Activated T-helper 2 cell treated with anti-CD3 and anti-CD28 coated beads, Interferon-gamma antibody, Interleukin-2, Interleukin-4, amounts not matched to agents 10 μg/mL and 5 μg/mL and 100 μg/mL, durations not matched to agents 14 hours and 24 hours and 36 hours (primary cell): Measurements from ENCODE around the gene CNOT9. TPM values are rescaled to one million over a fixed set of nuclear protein-coding genes. Genes with fewer than 3 reads are reported as not detected.
A peak's percentile ranks its signal among the peaks of the same experiment; 100 is the strongest.

ENCODE experiments used
- DNase-seq: peaks from one replicate; pipeline ENCODE4 v3.0.0; 2021; ENCODE audit warnings: low spot score
- H3K27ac Mint-ChIP-seq: one replicate; pipeline ENCODE4 v1.8.0; 2021; ENCODE audit warnings: mixed read lengths
- H3K27me3 Mint-ChIP-seq: one replicate; pipeline ENCODE4 v1.8.0; 2021; ENCODE audit warnings: low read depth, mixed read lengths
- H3K36me3 Mint-ChIP-seq: one replicate; pipeline ENCODE4 v1.8.0; 2021; ENCODE audit warnings: low read depth, mixed read lengths
- H3K4me1 Mint-ChIP-seq: one replicate; pipeline ENCODE4 v1.8.0; 2021; ENCODE audit warnings: low read depth, mixed read lengths
- H3K4me3 Mint-ChIP-seq: one replicate; pipeline ENCODE4 v1.8.0; 2021; ENCODE audit warnings: low read depth, mild to moderate bottlenecking, moderate library complexity, mixed read lengths
- H3K9me3 Mint-ChIP-seq: one replicate; pipeline ENCODE4 v1.8.0; 2021; ENCODE audit warnings: mixed read lengths
- intact Hi-C: fragments of 100-400 bp; cut with micrococcal nuclease; formaldehyde crosslinking; loops from one replicate; pipeline ENCODE4 v1.15.1; 2023
- total RNA-seq: library from RNA; stranded (reverse); gene quantifications from 2 replicates; pipeline ENCODE4 v1.2.3, GENCODE V29; 2022

CNOT9 gene
- total RNA-seq, 1 donor from 2014 or later: 127 TPM

DNA sequence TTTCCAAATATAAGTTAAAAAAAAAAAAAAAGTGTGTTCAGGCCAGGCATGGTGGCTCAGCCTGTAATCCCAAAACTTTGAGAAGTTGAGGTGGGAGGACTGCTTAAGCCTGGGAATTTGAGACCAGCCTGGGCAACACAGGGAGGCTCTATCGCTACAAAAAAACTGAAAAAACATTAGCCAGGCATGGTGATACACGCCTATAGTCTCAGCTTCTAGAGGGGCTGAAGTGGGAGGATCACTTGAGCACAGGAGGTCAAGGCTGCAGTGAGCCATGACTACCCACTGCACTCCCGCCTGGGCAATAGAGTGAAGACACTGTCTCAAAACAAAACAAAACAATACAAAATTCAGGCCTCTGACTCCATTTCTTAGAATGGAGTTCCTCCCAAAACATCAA, 9.7 kb upstream of the CNOT9 start:
- intact Hi-C loops: no loop called here
- no peaks in the 10 kb centered on the region for H3K9me3 Mint-ChIP-seq
- no peak overlapping the region for H3K4me3 Mint-ChIP-seq
- peak overlapping the region; percentile 60 for H3K27ac Mint-ChIP-seq
- peaks cover 39% of the 10 kb centered on the region for H3K4me1 Mint-ChIP-seq
- peaks cover 79% of the 10 kb centered on the region for H3K36me3 Mint-ChIP-seq
- no peak for DNase-seq
- no peaks in the 10 kb centered on the region for H3K27me3 Mint-ChIP-seq

DNA sequence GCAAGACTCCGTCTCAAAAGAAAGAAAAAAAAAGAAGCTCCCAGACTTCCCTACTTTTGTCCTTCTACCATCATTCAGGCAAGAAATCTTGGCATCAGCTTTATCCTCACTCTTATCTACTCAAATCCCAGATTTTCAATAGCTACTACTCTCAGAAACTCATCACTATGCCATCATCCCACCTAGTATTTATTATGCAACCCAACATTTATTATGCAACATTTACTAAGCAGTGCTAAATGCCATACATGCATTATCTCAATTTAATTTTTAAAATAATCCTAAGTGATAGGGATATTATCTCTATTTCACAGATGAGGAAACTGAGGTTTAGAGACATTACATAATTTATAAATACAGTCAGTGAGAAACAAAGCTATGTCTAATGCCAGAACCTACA, 4.6 kb upstream of the CNOT9 start:
- H3K4me3 Mint-ChIP-seq: no peak overlapping the region
- peaks cover 49% of the 10 kb centered on the region for H3K4me1 Mint-ChIP-seq
- no peaks in the 10 kb centered on the region for H3K27me3 Mint-ChIP-seq
- no peaks in the 10 kb centered on the region for H3K9me3 Mint-ChIP-seq
- intact Hi-C loops: no loop called here
- DNase-seq: no peak
- peaks cover 70% of the 10 kb centered on the region for H3K36me3 Mint-ChIP-seq
- H3K27ac Mint-ChIP-seq: peak overlapping the region; percentile 30

DNA sequence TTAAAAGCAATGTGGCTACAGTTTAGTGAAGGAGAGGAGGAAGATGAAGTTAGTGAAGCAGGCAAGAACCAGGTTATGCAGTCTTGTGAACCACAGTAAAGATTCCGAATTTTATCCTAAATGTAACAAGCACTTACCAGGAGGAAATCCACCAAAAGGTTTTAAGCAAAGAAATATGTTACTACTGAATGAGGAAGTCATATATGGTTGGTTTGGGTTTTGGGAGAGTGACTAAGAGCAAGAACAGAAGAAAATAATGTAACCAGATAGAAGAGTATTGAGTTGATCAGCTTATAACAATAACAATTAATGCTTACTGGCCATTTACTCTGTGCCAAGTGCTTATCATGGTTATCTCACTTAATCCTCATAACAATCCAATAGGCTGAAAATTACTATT, 2.3 kb upstream of the CNOT9 start:
- H3K27me3 Mint-ChIP-seq: no peaks in the 10 kb centered on the region
- intact Hi-C loops: no loop called here
- H3K27ac Mint-ChIP-seq: peak overlapping the region; percentile 51
- DNase-seq: no peak
- peaks cover 72% of the 10 kb centered on the region for H3K36me3 Mint-ChIP-seq
- H3K4me1 Mint-ChIP-seq: peaks cover 53% of the 10 kb centered on the region
- no peaks in the 10 kb centered on the region for H3K9me3 Mint-ChIP-seq
- peak overlapping the region; percentile 93 for H3K4me3 Mint-ChIP-seq

DNA sequence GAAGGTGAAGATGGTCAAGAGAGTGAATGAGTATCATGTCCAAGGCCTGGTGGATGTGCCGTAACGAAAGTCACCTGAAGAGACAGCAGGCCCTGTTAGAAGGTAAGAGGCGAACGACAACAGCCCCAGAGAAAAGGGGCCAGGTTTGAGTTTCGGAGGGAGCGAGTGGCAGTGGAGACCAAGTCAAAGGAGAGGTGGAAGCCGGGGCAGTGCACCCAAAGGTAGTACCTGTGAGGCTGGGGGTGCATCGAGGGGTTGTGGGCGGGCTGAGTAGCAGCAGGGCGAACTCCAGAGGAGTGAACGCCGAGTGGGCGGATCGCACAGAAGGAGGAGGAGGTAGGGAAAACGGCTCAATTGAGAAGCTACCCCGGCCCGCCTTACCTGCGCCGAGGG, 846 bp upstream of the CNOT9 start:
- no peak for DNase-seq
- H3K27me3 Mint-ChIP-seq: no peaks in the 10 kb centered on the region
- H3K4me1 Mint-ChIP-seq: peaks cover 50% of the 10 kb centered on the region
- peak overlapping the region; percentile 93 for H3K4me3 Mint-ChIP-seq
- H3K27ac Mint-ChIP-seq: peak overlapping the region; percentile 93
- no peaks in the 10 kb centered on the region for H3K9me3 Mint-ChIP-seq
- intact Hi-C loops: loop anchor here (1.0 to 2.0 kb wide), 11 partner anchors 15 to 593 kb away; partner anchors contain the start of genes AAMP, ARPC2, BCS1L and NHEJ1
- peaks cover 67% of the 10 kb centered on the region for H3K36me3 Mint-ChIP-seq

DNA sequence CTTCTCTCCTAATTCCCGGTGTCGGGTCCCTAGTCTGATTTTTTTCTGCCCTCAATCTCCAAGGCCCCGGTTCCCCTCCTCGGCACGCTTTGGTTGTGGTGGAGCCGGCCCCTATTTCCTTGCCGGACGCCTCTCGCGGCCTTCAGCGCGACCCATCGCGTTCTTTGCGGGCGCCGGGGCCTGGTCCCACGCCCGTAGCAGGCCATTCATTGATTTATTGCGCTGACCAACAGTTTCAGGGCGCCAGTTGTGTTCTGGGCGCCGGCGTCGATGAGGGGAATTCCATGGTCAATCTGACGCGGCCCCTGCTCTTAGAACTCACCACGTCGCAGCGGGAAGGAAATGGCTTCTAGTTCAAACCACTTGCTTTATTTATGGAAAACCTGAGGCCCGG, 396 bp downstream of the CNOT9 start:
- no peaks in the 10 kb centered on the region for H3K27me3 Mint-ChIP-seq
- peaks cover 42% of the 10 kb centered on the region for H3K4me1 Mint-ChIP-seq
- intact Hi-C loops: loop anchor here (2.0 kb wide), 2 partner anchors 142 to 592 kb away; partner anchors contain the start of genes NHEJ1 and TTLL4
- peak; percentile 42 for DNase-seq
- peak overlapping the region; percentile 93 for H3K4me3 Mint-ChIP-seq
- peak overlapping the region; percentile 93 for H3K27ac Mint-ChIP-seq
- H3K9me3 Mint-ChIP-seq: no peaks in the 10 kb centered on the region
- peaks cover 65% of the 10 kb centered on the region for H3K36me3 Mint-ChIP-seq

DNA sequence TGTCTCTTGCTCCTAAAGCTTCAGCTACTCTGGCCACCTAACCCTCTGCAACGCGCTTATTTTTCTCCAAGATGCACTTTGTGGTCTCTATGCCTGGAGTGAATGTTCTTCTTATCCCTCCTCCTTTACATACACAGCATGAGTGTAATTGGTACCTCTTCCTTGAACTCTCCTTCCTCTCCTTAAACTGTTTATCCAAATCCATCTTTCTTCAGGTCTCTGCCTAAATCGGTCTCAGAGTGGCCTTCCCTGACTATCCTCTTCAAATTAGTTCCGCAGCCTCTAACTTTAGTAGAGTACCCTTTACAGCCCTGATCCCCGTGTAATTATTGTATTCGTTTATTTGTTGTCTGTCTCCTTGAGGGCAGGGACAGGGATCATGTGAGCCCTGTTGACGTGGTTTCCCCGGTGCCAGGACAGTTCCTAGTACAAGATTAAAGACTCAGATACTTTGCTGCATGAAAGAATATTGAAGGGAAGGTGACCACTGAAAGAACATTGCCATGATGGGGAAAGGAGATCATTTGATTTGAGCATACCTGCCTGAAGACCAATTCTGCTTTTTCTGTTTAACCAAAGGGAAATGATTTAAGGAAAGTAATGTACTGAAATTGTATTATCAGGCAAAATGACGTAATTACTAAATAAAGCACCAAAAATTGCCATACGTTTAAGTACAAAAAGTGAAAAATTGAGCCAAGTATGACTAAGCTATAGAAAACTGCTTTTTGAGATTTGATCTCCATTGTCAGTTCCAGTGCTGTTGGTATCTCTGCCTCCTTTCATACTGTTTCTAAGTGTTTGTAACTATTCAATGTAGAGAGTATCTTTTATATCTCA, 1.2 kb downstream of the CNOT9 start:
- intact Hi-C loops: loop anchor here (2.0 kb wide), 2 partner anchors 141 to 591 kb away; partner anchors contain the start of genes NHEJ1 and TTLL4
- peak overlapping the region; percentile 93 for H3K27ac Mint-ChIP-seq
- H3K36me3 Mint-ChIP-seq: peaks cover 64% of the 10 kb centered on the region
- no peaks in the 10 kb centered on the region for H3K27me3 Mint-ChIP-seq
- peaks cover 39% of the 10 kb centered on the region for H3K4me1 Mint-ChIP-seq
- no peaks in the 10 kb centered on the region for H3K9me3 Mint-ChIP-seq
- peak overlapping the region; percentile 93 for H3K4me3 Mint-ChIP-seq
- DNase-seq: no peak

DNA sequence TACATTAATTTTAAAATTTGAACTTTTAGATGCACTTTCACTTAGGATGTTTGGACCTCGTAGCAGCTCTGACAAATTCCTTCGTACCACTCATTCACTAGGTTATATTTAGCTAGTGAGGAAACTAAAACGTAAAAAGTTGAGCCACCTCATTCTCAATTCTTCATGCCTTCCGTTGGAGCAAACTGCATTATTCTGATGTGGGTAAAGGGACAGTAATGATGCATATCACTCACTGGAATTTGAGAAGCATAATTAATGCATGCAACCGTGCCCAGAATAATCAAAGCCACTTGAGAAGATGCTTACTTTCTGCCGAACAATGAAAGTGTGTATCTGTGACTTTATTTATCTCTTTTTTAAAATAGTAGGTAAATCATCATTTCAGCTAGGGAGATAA, 2.2 kb downstream of the CNOT9 start:
- H3K9me3 Mint-ChIP-seq: no peaks in the 10 kb centered on the region
- intact Hi-C loops: no loop called here
- peaks cover 39% of the 10 kb centered on the region for H3K4me1 Mint-ChIP-seq
- peak overlapping the region; percentile 93 for H3K27ac Mint-ChIP-seq
- no peak for DNase-seq
- H3K4me3 Mint-ChIP-seq: peak overlapping the region; percentile 93
- H3K36me3 Mint-ChIP-seq: peaks cover 73% of the 10 kb centered on the region
- no peaks in the 10 kb centered on the region for H3K27me3 Mint-ChIP-seq

DNA sequence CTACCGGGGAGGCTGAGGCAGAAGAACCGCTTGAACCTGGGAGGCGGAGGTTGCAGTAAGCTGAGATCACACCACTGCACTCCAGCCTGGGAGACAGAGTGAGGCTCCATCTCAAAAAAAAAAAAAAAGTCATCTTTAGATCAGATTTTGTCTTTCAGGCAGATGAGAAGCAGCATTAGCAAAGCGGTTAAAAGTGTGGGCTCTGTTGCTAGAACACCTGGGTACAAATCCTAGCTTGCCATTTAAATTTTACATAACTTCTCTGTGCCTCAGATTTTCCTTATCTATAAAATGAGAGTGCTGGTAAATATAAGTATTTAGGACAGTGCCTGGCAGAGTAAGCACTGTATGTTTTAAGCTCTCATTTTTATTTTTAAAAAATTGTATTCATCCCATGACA, 8.2 kb downstream of the CNOT9 start:
- Mint-ChIP-seq H3K9me3 (no peaks in the 10 kb centered on the region), H3K27me3 (no peaks in the 10 kb centered on the region), H3K4me3 (no peak overlapping the region), H3K36me3 (peaks cover 62% of the 10 kb centered on the region), H3K27ac (no peak overlapping the region), H3K4me1 (peaks cover 31% of the 10 kb centered on the region)
- intact Hi-C loops: no loop called here
- DNase-seq: no peak

DNA sequence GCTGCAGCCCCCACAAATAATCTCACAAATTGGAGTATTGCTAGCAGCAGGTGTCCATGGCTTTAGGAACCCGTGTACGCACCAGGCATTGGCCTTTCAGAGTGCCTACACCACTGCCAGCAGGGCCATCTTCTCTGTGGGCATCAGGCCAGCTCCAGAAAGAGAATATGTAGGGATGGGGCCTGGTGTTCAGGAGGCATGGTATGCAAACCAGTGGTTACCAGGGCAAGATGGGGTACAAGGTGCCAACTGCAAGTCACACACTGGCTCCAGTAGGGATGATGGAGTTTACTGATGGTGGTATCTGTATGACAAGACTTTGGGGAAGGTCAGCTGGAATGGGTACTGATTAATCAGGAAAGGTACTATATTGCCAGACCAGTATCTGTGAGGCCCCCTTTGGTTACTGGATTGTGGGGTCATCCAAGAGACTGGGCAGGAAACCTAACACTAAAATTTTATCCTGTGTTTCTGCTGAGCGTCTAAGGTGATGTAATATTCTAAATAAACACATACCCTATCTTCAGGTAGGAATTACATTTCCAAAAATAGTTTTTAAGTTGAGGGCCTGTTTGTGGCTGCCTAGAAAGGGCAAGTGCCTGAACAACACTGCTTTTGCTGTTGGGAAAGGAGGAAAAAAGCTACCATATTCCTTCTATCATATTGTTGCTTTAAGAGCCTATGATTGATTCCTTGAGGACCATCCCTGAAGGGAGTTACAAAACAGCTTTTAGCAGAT, 9.0 kb downstream of the CNOT9 start:
- peaks cover 34% of the 10 kb centered on the region for H3K4me1 Mint-ChIP-seq
- H3K27ac Mint-ChIP-seq: no peak overlapping the region

DNA sequence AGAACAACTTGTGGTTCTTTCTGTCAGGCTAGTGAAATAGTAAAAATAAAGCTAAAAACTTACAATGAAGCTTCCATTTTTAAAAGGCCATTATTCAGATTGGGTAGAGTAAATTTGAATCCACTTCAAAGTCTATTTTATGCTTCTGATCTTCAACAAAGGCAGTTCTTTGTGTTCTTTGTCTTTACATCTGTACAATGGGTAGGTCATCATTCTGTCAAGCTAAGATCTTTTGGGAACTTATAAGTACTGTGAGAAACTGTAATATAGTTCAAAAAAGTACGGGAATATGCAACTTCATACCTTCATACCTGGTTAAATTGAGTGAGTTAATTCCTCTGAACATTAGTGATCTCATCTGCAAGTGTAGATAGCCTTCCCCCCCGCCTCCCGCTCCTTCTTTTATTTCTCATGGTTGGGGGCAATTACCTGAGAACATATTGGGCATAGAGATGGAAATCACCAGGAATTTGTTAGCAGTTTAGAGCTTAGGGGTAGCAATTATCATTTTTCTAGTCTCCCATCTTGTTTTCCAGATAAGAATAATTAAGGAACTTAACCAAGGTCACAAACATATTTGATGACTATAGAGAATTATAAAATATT, 9.7 kb downstream of the CNOT9 start:
- Mint-ChIP-seq H3K27me3 (no peaks in the 10 kb centered on the region), H3K4me1 (peaks cover 38% of the 10 kb centered on the region), H3K4me3 (no peak overlapping the region), H3K27ac (no peak overlapping the region), H3K36me3 (peaks cover 66% of the 10 kb centered on the region), H3K9me3 (no peaks in the 10 kb centered on the region)
- intact Hi-C loops: no loop called here
- no peak for DNase-seq

More for the DNA sequence above, 9.0 kb downstream of the CNOT9 start:
- Mint-ChIP-seq H3K27me3 (no peaks in the 10 kb centered on the region), H3K9me3 (no peaks in the 10 kb centered on the region), H3K36me3 (peaks cover 64% of the 10 kb centered on the region), H3K4me3 (no peak overlapping the region)
- intact Hi-C loops: no loop called here
- no peak for DNase-seq

DNA sequence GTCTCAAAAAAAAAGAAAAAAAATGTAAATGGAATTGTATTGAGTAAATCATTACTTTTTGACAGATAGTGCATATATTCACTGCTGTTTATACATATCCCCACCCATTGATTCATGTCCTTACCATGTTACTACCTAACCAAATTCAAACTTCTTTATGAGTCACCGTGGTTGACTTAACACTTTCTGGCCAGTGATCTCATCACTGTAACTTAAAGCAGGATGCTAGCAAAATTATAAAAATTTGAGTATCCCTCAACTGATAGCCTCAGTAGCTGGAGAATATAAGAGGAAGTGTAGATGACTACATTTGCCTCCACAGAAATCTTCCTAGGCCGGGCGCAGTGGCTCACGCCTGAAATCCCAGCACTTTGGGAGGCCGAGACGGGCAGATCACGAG, 13.4 kb downstream of the CNOT9 start:
- H3K27me3 Mint-ChIP-seq: no peaks in the 10 kb centered on the region
- peaks cover 69% of the 10 kb centered on the region for H3K36me3 Mint-ChIP-seq
- H3K9me3 Mint-ChIP-seq: no peaks in the 10 kb centered on the region
- no peak overlapping the region for H3K4me3 Mint-ChIP-seq
- peaks cover 33% of the 10 kb centered on the region for H3K4me1 Mint-ChIP-seq
- peak overlapping the region; percentile 77 for H3K27ac Mint-ChIP-seq
- DNase-seq: no peak
- intact Hi-C loops: loop anchor here (1.0 to 5.0 kb wide), 2 partner anchors 14 to 175 kb away; partner anchors contain the start of genes CNOT9 and USP37

DNA sequence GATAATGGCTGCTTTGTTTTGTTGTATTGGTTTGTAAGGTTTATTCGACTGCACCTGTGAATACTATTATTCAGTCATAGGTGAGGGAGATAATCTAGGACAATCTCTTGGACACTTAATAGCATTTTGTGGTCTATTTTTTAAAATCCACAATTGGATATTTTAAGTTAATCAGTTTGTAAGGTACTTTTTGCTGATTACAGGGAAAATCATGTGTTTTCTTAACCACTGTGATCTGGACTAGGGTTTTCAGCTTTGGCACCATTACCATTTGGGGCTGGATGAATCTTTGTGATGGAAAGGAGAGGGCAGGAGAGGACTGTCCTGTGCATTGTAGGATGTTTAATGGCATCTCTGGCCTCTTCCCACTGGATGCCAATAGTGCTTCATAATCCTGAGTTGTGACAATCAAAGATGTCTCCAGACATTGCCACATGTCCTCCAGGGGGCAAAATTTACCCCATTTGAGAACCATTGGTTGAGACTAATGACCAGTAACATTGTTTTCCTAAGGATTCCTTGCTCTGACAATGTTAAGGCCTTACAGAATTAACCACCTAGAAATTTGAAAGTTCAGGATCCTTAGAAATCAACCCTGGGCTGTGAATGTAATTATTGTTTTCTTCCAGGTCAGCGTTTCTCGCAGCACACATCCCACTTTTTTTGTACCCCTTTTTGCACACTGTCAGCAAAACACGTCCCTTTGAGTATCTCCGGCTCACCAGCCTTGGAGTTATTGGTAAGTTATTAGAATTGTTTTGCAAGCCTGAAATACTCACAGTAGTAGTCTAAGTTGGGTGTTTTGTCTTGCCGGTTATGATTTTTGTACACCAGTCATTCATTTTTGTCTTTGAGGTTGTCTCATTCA, 15.6 kb downstream of the CNOT9 start:
- intact Hi-C loops: loop anchor here (5.0 kb wide), 1 partner anchor 177 kb away; no protein-coding TSS in a partner anchor
- no peaks in the 10 kb centered on the region for H3K9me3 Mint-ChIP-seq
- DNase-seq: no peak
- no peak overlapping the region for H3K4me3 Mint-ChIP-seq
- H3K36me3 Mint-ChIP-seq: peaks cover 71% of the 10 kb centered on the region
- no peaks in the 10 kb centered on the region for H3K27me3 Mint-ChIP-seq
- H3K4me1 Mint-ChIP-seq: peaks cover 20% of the 10 kb centered on the region
- peak overlapping the region; percentile 9 for H3K27ac Mint-ChIP-seq
